OCI-LY3 (cell line): ENCODE data around the gene TMEM185B.
A peak's percentile ranks its signal among the peaks of the same experiment; 100 is the strongest.

Source experiments
- H2AFZ ChIP-seq: fragments of 200-600, 300-600 bp; shearing (Covaris generic); 2 replicates; pipeline ENCODE4 v1.6.0; 2014; ENCODE audit warnings: antibody characterized with exemption, low read depth, low read length
- H3K27ac ChIP-seq: fragments of 200-600, 300-600 bp; sonication (generic); 2 replicates; pipeline ENCODE4 v1.5.1; 2014; ENCODE audit warnings: mild to moderate bottlenecking, low read length, moderate library complexity, mixed read lengths
- H3K27me3 ChIP-seq: fragments of 200-600, 300-600 bp; sonication (generic); 2 replicates; pipeline ENCODE4 v1.6.1; 2014; ENCODE audit warnings: low read depth, low read length, mixed read lengths
- H3K36me3 ChIP-seq: fragments of 200-600, 300-600 bp; sonication (generic); replicated peaks from 2 replicates; pipeline ENCODE3; 2014; ENCODE audit warnings: low read depth, low read length, mixed read lengths
- H3K4me1 ChIP-seq: fragments of 300-600, 200-600 bp; sonication (generic); 2 replicates; pipeline ENCODE4 v1.6.1; 2014; ENCODE audit warnings: low read length, mixed read lengths
- H3K4me2 ChIP-seq: fragments of 200-600, 300-600 bp; sonication (generic); 2 replicates; pipeline ENCODE4 v1.6.1; 2014; ENCODE audit warnings: low read length, mixed read lengths
- H3K4me3 ChIP-seq: fragments of 300-600, 200-600 bp; sonication (generic); 2 replicates; pipeline ENCODE4 v1.5.1; 2014; ENCODE audit warnings: antibody characterized with exemption, mild to moderate bottlenecking, low read length, moderate library complexity
- H3K79me2 ChIP-seq: fragments of 300-600, 200-600 bp; shearing (Covaris generic); 2 replicates; pipeline ENCODE4 v1.6.1; 2014; ENCODE audit warnings: mild to moderate bottlenecking, low read length, mixed read lengths
- H3K9ac ChIP-seq: fragments of 300-600, 200-600 bp; shearing (Covaris generic); 2 replicates; pipeline ENCODE4 v1.6.0; 2014; ENCODE audit warnings: mild to moderate bottlenecking, low read length, moderate library complexity
- H3K9me3 ChIP-seq: fragments of 200-600, 300-600 bp; shearing (Covaris generic); 2 replicates; pipeline ENCODE4 v1.6.1; 2014; ENCODE audit warnings: low read length, mixed read lengths; ENCODE audit not compliant: insufficient read depth
- H4K20me1 ChIP-seq: fragments of 200-600, 300-600 bp; sonication (generic); 2 replicates; pipeline ENCODE4 v1.6.1; 2016; ENCODE audit warnings: low read length, mixed read lengths; ENCODE audit not compliant: insufficient read depth
- EZH2phosphoT487 ChIP-seq: fragments of 200-600 bp; shearing (Covaris generic); IDR thresholded peaks from 2 replicates; pipeline ENCODE4 v1.6.1; 2018; ENCODE audit warnings: antibody characterized with exemption, mixed run types, low read depth
- TF ChIP-seq, protein P1 (sequence below): fragments of 200-600, 300-600 bp; sonication (generic); IDR thresholded peaks from 2 replicates; pipeline ENCODE4 v1.5.1; 2014; ENCODE audit warnings: antibody characterized with exemption, low read length, low read depth

Gene TMEM185B

DNA sequence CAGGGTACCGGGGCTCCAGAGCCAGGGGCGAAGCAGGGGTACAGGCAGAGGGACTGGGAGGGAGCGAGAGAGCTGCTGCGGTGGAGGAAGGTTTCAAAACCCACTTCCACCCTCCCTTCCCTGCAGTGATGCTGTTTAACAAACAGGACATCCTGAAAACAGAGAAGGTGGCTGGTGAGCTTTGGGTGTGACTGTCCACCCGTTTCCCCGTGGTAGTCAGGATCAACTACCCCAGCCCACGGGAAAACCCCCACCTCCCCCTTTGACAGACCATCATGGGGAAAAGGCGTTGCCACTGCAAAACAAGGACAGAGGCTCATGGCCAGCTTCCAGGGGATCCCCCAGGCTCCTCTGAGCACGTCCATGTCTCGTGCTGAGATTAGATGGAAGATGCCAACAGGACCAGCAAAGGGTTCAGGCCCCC lies 12.9 kb downstream of the TMEM185B start:
- H3K9me3 ChIP-seq: no peaks in the 10 kb centered on the region
- no peaks in the 10 kb centered on the region for H3K4me1 ChIP-seq
- no peaks in the 10 kb centered on the region for H3K36me3 ChIP-seq
- H3K27ac ChIP-seq: no peak overlapping the region
- H3K9ac ChIP-seq: no peak overlapping the region
- H2AFZ ChIP-seq: no peak overlapping the region
- no peak overlapping the region for H3K4me3 ChIP-seq
- TF ChIP-seq, protein P1, sequence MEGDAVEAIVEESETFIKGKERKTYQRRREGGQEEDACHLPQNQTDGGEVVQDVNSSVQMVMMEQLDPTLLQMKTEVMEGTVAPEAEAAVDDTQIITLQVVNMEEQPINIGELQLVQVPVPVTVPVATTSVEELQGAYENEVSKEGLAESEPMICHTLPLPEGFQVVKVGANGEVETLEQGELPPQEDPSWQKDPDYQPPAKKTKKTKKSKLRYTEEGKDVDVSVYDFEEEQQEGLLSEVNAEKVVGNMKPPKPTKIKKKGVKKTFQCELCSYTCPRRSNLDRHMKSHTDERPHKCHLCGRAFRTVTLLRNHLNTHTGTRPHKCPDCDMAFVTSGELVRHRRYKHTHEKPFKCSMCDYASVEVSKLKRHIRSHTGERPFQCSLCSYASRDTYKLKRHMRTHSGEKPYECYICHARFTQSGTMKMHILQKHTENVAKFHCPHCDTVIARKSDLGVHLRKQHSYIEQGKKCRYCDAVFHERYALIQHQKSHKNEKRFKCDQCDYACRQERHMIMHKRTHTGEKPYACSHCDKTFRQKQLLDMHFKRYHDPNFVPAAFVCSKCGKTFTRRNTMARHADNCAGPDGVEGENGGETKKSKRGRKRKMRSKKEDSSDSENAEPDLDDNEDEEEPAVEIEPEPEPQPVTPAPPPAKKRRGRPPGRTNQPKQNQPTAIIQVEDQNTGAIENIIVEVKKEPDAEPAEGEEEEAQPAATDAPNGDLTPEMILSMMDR: no peak
- no peak for TF ChIP-seq EZH2phosphoT487
- H3K79me2 ChIP-seq: no peaks in the 10 kb centered on the region
- H3K4me2 ChIP-seq: no peak overlapping the region
- no peaks in the 10 kb centered on the region for H3K27me3 ChIP-seq
- H4K20me1 ChIP-seq: no peaks in the 10 kb centered on the region

DNA sequence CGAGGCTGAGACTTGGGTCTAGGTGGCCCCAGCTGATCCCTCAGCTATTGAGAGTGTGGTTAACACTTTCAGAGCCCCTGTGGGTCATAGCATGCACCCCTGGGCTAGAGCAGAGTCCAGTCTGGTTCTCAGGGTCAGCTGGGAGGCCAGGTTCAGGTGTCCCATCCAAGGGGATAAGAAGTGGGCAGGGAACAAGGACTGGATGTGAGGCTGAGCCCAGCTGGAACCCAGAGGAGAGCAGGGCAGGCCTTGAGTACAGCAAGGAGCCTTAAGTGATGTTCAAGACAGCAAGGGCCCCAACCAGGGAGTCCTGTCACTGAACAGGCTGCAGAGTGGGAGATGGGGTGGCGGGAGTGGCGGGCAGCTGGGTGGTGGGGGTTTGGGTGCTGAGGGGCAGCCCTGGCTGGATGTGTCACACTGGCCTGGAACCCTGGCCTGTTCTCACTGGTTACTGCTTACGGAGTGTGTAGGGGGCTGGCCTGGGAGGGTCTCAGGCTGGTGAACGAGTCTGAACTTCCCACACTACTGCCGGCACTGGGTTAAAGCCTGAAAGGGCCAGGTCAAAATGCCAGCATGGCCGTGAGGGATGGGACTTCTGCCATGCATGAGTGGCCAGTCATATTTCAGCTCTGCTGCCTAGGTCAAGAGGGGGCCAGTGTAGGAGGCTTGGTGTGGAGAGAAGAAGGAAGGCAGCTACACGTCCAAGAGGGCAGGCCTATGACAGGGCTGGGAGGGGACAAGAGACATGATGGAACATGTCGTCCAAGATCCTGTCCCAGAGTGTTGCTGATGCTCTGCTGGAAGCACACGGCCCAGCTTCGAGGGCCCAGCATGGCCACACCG lies 13.6 kb downstream of the TMEM185B start:
- Histone ChIP-seq H4K20me1 (no peaks in the 10 kb centered on the region), H3K9ac (no peak overlapping the region)

DNA sequence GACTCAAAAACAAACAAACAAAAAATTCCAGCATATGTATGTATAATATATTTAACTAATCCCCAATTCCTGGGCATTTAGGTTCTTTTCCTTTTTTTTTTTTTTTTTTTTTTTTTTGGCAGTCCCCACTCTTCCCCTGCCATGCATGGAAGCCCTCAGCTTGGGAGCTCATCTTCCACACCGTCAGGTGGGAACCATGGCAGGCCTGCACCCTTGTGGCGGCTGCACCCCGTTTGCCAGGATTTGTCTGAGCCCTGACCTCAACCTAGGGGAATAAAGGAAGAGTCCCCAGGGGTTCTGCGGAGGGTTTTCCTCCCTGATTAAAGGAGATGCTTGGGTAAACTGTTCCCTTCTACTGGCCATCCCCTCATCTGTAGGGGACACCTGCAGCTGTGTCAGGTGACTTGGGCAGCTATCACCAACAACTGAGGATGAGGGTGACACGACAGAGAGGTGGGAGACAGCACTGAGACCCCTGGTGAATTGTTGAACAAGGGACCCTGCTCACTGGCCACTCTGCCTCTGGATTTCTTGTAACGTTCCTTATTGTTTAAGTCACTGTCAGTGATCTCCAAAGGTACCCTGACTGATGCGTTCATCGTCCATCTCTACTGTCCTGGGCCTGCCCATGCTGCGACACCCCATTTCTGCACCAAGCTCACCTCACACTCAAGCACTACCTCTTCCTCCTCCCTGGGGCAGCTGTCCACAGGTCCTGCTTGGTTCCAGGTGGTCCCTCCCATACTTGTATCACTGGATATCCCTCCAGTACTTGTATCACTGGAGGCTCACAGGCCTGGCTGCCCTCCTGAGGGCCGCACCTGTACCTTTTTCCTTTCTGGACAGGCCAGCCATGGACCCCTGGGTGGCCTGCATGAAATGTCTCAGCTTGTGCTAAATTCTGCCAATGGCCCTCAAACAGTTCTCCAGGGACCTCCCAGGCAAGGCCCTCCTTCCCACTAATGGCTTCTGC lies 14.5 kb downstream of the TMEM185B start:
- no peaks in the 10 kb centered on the region for H3K36me3 ChIP-seq
- TF ChIP-seq, protein P1: no peak
- TF ChIP-seq EZH2phosphoT487: no peak
- H4K20me1 ChIP-seq: no peaks in the 10 kb centered on the region
- H3K9ac ChIP-seq: no peak overlapping the region
- no peaks in the 10 kb centered on the region for H3K4me1 ChIP-seq
- no peaks in the 10 kb centered on the region for H3K79me2 ChIP-seq
- no peaks in the 10 kb centered on the region for H3K27me3 ChIP-seq
- no peak overlapping the region for H2AFZ ChIP-seq
- H3K27ac ChIP-seq: no peak overlapping the region
- no peak overlapping the region for H3K4me2 ChIP-seq
- H3K9me3 ChIP-seq: no peaks in the 10 kb centered on the region
- no peak overlapping the region for H3K4me3 ChIP-seq

More for the DNA sequence above, 13.6 kb downstream of the TMEM185B start:
- H3K4me2 ChIP-seq: no peak overlapping the region
- no peak overlapping the region for H2AFZ ChIP-seq
- H3K27me3 ChIP-seq: no peaks in the 10 kb centered on the region
- H3K4me3 ChIP-seq: no peak overlapping the region
- H3K9me3 ChIP-seq: no peaks in the 10 kb centered on the region
- H3K27ac ChIP-seq: no peak overlapping the region
- H3K36me3 ChIP-seq: no peaks in the 10 kb centered on the region
- no peaks in the 10 kb centered on the region for H3K79me2 ChIP-seq
- TF ChIP-seq, protein P1: no peak
- H3K4me1 ChIP-seq: no peaks in the 10 kb centered on the region

DNA sequence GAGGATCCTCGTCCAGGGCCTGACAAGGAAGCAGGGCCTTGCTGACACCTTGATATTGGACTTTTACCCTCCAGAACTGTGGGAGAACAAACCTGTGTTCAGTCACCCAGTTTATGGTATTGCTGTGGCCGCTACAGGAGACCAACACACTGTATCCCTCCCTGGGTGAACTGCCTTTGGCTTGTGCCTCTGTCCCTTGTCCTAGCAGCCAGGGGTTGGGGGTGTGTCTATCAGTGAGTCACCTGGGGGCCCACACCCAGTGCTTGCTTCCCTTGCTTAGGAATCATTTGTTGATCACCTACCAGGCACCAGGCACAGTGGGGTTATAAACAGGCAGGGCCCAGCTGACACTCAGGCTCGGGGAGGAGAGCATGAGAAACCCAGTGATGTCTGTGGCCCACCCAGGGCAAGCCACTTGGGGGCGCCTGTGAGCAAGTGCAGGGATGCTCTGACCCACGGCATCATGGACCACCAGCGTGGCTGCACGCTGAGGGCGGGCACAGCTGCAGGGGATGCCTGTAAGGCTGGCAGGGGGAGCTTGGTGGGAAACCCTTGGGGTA lies 17.1 kb downstream of the TMEM185B start:
- Histone ChIP-seq H3K4me3 (no peak overlapping the region), H4K20me1 (no peaks in the 10 kb centered on the region), H3K36me3 (no peaks in the 10 kb centered on the region), H3K9ac (no peak overlapping the region), H3K79me2 (no peaks in the 10 kb centered on the region), H3K9me3 (no peaks in the 10 kb centered on the region), H3K27me3 (no peaks in the 10 kb centered on the region), H3K4me2 (no peak overlapping the region), H3K4me1 (no peaks in the 10 kb centered on the region), H3K27ac (no peak overlapping the region), H2AFZ (no peak overlapping the region)
- TF ChIP-seq, protein P1: peak; percentile 67
- no peak for TF ChIP-seq EZH2phosphoT487
